Spleen (tissue), 7 donors: Measurements from ENCODE around the gene TMEM9B.
"Not testable (repeated sequence)": the region's sequence is repeated elsewhere in the genome, so short reads cannot be mapped to it uniquely, and the experiment has no call there.

Source experiments
- POLR2A ChIP-seq, 3 donors: fragments of 450-650 bp; IDR thresholded peaks; one replicate each; pipeline ENCODE4 v1.5.1; 2017; ENCODE audit warnings: antibody characterized with exemption in 3 of 3, mild to moderate bottlenecking in 1 of 3
- POLR2AphosphoS5 ChIP-seq, 3 donors: sonication (generic); formaldehyde crosslinking; IDR thresholded peaks; one replicate each; pipeline ENCODE4 v1.5.1; 2017; ENCODE audit warnings: antibody characterized with exemption in 3 of 3
- TF ChIP-seq, protein P1 (sequence below), 11 experiments: fragments of 200-600 bp in 7 of 11; fragments of 450-650 bp in 4 of 11; sonication (generic) in 4 of 11; IDR thresholded peaks in 8 of 11; conservative IDR thresholded peaks in 3 of 11; 1 replicate in 7 of 11; 2 replicates in 4 of 11; pipeline versions ENCODE4 v1.4.0 to v1.8.0; 2016 to 2021; ENCODE audit warnings: antibody characterized with exemption in 11 of 11, inconsistent platforms in 4 of 11, mild to moderate bottlenecking in 1 of 11
- donor health status: DM: no; HTN: no; CAD: no; lungs with moderate emphysema.
- donor health status: DM: no; HTN: no; CAD: no.
- donor health status: DM: no; HTN: no; CAD: no.

DNA sequence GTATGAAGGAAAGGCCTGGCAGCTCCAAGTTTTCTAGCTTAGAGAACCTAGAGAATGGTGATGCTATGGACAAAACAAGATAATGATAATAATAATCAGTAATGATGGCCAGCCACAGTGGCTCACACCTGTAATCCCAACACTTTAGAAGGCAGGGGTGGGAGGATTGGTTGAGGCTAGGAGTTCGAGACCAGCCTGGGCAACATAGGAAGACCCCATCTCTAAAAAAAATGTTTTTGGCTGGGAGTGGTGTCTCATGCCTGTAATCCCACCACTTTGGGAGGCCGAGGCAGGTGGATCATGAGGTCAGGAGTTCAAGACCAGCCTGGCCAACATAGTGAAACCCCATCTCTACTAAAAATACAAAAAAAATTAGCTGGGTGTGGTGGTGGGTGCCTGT, 28.5 kb downstream of the TMEM9B start:
- TF ChIP-seq, protein P1, sequence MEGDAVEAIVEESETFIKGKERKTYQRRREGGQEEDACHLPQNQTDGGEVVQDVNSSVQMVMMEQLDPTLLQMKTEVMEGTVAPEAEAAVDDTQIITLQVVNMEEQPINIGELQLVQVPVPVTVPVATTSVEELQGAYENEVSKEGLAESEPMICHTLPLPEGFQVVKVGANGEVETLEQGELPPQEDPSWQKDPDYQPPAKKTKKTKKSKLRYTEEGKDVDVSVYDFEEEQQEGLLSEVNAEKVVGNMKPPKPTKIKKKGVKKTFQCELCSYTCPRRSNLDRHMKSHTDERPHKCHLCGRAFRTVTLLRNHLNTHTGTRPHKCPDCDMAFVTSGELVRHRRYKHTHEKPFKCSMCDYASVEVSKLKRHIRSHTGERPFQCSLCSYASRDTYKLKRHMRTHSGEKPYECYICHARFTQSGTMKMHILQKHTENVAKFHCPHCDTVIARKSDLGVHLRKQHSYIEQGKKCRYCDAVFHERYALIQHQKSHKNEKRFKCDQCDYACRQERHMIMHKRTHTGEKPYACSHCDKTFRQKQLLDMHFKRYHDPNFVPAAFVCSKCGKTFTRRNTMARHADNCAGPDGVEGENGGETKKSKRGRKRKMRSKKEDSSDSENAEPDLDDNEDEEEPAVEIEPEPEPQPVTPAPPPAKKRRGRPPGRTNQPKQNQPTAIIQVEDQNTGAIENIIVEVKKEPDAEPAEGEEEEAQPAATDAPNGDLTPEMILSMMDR (IDR thresholded peaks at IDR 0.05 in 8 of 11, conservative IDR thresholded peaks at IDR 0.05 in 3 of 11), result not testable (repeated sequence)
- not testable (repeated sequence) for TF ChIP-seq POLR2A, POLR2AphosphoS5 (IDR thresholded peaks at IDR 0.05)
